ENCODE measurements around the gene CERT1. TPM values are rescaled to one million over a fixed set of nuclear protein-coding genes. Genes with fewer than 3 reads are reported as not detected.

Gene CERT1
- total and polyA plus RNA-seq, 12 donors, result 6.3 to 47.6 (median 37.5) TPM

DNA sequence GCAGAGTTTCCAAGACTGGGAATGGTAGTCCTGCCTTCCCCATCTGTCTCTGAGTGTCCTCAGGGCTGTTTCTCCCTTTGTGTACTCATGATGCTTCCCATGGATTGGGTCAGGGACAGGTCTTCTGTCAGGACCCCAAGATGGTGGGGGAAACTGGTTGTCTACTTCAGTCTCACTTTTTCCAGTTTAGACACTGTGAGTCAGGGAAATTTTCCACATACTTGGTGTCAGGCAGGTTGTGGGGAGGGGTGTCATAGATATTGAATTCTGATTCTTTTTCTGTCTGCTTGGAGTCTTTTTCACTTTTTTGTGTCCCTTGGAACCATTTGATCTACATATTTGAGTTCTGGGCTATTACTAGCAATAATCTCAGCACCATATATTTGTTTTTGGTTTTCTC lies 10.6 kb upstream of the CERT1 start:
- H3K4me1 ChIP-seq, result peaks cover 0 to 53% (median 21%) of the 10 kb centered on the region in 9 donors
- no peak overlapping the region for H3K4me3 ChIP-seq
- TF ChIP-seq, protein P1, sequence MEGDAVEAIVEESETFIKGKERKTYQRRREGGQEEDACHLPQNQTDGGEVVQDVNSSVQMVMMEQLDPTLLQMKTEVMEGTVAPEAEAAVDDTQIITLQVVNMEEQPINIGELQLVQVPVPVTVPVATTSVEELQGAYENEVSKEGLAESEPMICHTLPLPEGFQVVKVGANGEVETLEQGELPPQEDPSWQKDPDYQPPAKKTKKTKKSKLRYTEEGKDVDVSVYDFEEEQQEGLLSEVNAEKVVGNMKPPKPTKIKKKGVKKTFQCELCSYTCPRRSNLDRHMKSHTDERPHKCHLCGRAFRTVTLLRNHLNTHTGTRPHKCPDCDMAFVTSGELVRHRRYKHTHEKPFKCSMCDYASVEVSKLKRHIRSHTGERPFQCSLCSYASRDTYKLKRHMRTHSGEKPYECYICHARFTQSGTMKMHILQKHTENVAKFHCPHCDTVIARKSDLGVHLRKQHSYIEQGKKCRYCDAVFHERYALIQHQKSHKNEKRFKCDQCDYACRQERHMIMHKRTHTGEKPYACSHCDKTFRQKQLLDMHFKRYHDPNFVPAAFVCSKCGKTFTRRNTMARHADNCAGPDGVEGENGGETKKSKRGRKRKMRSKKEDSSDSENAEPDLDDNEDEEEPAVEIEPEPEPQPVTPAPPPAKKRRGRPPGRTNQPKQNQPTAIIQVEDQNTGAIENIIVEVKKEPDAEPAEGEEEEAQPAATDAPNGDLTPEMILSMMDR (IDR thresholded peaks at IDR 0.05), result no peak
- intact Hi-C loops (cut with DNase I), result no loop called here
- no peak for DNase-seq
- no peak overlapping the region for H3K27ac ChIP-seq
- no peak for ATAC-seq
- peaks cover 0 to 20% (median 0%) of the 10 kb centered on the region in 9 donors for H3K36me3 ChIP-seq
- H3K27me3 ChIP-seq, result no peaks in the 10 kb centered on the region
- H3K9me3 ChIP-seq, result peaks cover 0 to 28% (median 15%) of the 10 kb centered on the region in 11 donors

DNA sequence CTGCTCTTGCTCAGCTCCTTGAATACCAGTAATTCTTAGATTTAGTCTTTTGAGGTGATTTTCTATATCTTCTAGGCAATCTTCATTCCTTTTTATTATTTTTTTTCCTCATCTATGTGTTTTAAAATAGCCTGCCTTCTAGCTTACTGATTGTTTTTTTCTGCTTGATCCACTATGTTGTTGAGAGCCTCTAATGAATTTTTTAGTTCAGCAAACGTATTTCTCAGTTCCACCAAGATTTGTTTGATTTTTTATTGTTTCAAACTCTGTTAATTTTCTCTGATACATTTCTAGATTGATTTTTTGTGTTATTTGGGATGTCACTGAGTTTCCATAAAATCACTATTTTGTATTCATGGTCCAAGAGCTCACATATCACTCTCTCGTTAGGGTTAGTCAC lies 9.8 kb upstream of the CERT1 start:
- Histone ChIP-seq H3K9me3 (peaks cover 0 to 28% (median 15%) of the 10 kb centered on the region in 11 donors), H3K36me3 (peaks cover 0 to 20% (median 0%) of the 10 kb centered on the region in 9 donors), H3K27ac (no peak overlapping the region), H3K27me3 (no peaks in the 10 kb centered on the region), H3K4me3 (no peak overlapping the region), H3K4me1 (peaks cover 0 to 46% (median 21%) of the 10 kb centered on the region in 9 donors)
- ATAC-seq (no peak), DNase-seq (no peak)
- intact Hi-C loops (cut with DNase I), result no loop called here
- WGBS, 2 donors, result 96 to 98% methylated on average over 2 of the region's 2 CpGs
- TF ChIP-seq, protein P1 (IDR thresholded peaks at IDR 0.05), result no peak

DNA sequence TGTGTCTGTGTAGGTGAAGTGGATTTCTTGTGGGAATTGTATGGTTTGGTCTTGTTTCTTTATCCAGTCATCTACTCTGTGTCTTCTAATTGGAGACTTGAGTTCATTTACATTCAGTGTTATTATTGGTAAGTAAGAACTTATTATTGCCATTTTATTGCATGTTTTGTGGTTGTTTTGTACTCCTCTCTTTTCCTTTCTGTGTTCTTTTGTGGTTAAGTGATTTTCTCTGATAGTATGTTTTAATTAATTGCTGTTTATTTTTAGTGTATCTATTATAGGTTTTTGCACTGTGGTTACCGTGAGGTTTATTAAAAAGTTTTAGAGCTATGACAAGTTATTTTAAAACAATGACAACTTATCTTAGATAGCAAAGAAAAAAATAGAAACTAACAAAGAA lies 8.3 kb upstream of the CERT1 start:
- intact Hi-C loops (cut with DNase I), result loop anchor here in 4 of 10 donors (10.0 kb wide), 5 partner anchors 45 to 185 kb away; partner anchors contain the start of gene HMGCR (in 2 of the 4)
- Histone ChIP-seq H3K27me3 (no peaks in the 10 kb centered on the region), H3K4me1 (peaks cover 0 to 33% (median 21%) of the 10 kb centered on the region in 9 donors), H3K9me3 (peaks cover 0 to 28% (median 15%) of the 10 kb centered on the region in 11 donors), H3K36me3 (peaks cover 0 to 20% (median 0%) of the 10 kb centered on the region in 9 donors), H3K4me3 (no peak overlapping the region), H3K27ac (no peak overlapping the region)
- TF ChIP-seq, protein P1 (IDR thresholded peaks at IDR 0.05), result no peak
- WGBS, 2 donors, result 41 to 56% methylated on average over 1 of the region's 1 CpG
- DNase-seq (no peak), ATAC-seq (no peak)

DNA sequence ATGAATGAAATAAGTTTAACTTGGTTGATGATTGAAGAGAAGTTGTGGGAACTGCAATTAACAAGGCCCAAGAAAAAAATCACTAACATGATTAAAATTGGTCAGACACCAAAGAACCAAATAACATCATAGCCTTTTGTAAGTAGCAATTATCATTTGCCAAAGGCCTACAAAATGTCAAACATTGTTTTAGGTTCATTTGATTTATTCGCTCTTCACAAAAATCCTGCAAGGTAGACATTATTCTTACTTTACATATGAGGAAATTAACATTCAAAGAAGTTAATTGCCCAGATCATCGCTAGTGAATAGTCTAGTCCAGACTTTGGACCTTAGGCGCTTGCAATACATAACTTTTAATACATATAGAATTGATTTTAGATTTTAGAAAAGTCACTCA lies 2.9 kb upstream of the CERT1 start:
- no peak overlapping the region for H3K27ac ChIP-seq
- peaks cover 0 to under 1% (median 0%) of the 10 kb centered on the region in 11 donors for H3K9me3 ChIP-seq
- H3K4me1 ChIP-seq, result peaks cover 0 to 53% (median 41%) of the 10 kb centered on the region in 9 donors
- no peak for DNase-seq
- TF ChIP-seq, protein P1 (IDR thresholded peaks at IDR 0.05), result no peak
- no peak overlapping the region for H3K4me3 ChIP-seq
- intact Hi-C loops (cut with DNase I), result loop anchor here in 5 of 10 donors (5.0 to 10.0 kb wide), 7 partner anchors 38 to 180 kb away; partner anchors contain the start of gene HMGCR (in 2 of the 5)
- H3K27me3 ChIP-seq, result no peaks in the 10 kb centered on the region
- no peak for ATAC-seq
- H3K36me3 ChIP-seq, result no peaks in the 10 kb centered on the region
- WGBS, 2 donors, result 98 to 99% methylated on average over 3 of the region's 3 CpGs

All from heart right ventricle (tissue), 16 donors.